NCI-H1436 treated with DMSO at 0.1 percent for 48 hours (cell line): Measurements from ENCODE around the gene IQSEC1.

Experiments used
- DNase-seq: peaks from one replicate; lab custom pipeline; 2025; lab: John Stamatoyannopoulos, UW

IQSEC1 gene

DNA sequence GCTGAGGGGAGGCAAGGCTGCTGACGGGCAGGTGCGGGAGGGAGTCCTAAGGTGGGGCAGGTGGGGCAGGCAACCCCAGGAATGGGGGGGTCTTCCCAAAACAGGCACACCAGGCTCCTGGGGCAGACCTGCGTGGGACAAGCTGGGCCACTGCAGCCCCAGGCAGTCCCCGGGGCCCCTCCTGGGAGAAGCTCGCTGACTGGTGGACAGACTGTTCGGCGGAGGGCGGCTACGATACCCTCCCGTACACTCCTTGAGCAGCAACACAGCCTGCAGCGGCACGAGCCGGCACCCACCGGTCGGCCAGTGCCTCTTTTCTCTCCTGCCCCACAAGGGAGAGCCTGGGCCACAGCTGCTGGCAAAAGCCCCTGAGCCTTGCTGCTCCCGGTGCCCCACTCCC, 165.9 kb downstream of the IQSEC1 start:
- DNase-seq, result no peak

DNA sequence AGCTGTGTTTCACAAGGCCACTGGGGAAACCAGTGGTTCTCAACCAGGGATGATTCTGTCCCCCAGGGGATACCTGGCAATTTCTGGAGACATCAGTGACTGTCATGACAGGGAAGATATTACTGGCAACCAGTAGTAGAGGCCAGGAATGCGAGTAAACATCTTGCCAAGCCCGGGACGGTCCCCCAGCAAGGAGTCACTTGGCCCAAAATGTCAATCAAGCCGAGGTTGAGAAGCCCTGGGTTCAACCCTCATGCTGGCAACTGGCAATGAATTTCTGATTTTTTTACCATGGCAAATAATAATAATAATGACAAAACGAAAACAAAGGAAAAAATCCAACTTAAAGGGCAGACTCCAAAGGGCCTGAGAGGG, 166.3 kb downstream of the IQSEC1 start:
- DNase-seq, result no peak

DNA sequence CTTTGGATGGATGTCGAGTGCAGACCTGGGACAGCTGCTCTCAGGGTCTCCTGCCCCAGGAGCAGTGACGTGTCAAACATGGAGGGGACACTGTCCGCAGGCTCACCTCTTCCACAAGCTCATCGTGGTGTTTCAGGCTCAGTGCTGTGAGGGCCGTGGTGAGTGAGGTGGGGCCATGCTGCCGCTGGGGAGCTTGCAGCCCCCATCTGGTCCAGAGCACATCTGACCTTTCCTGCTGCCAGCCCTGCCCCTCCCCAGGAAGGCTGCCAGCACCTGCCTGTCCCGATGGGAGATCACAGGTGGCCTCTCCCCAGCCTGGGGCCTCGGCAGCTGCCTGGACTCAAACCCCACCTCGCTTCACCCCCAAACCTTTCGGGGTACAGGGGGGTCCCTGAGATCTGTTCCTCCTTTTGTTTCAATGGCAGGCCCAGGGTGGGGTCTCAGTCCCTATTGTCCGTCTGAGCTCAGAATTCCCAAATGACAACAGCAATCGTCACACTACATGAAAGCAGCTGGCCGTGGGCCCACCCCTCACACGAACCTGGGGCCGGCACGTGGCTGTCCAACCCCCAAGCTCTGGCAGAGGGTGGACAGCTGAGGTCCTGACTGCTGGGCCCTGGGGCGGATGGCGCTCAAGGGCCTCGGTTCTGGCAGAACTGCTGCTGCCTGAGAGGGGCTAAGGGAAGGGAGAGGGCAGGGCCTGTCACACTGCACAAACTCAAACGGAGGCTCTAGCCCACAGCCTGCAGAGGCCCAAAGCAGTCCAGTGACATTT, 166.9 kb downstream of the IQSEC1 start:
- no peak for DNase-seq

DNA sequence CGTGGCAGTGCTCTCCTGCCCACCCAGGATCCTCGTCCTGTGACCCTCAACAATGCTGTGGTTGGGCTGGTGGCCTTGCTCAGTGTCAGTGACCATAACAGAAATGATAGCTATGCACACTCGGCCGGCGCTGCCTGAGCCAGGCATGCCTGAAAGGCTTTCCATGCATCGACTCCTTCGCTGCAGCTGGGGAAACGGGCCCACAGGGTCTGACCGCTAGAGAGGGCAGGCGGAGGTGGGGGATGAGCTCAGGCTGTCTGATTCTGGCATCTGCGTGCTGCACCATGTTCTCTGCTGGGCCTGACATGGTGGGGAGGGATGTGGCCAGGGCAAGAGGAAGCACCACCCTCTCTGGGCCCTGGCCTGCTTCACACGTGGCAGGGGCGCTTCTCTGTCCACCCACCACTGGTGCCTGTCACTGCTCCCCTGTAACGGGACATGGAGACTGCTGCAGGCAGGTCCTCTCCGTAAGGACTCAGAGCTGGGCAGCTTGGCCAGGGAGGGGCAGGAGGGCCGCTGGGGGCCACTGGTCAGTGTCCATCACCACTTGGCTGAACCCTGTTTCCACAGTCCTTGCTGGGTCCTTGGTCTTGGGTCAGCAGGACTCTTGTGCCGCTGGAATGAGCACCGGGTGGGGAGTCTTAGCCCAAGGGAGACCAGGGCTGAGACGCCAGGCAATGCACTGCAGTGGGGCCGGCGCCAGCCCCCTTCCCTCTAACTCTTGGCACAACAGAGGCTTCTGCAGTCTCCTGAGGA, 167.7 kb downstream of the IQSEC1 start:
- no peak for DNase-seq

DNA sequence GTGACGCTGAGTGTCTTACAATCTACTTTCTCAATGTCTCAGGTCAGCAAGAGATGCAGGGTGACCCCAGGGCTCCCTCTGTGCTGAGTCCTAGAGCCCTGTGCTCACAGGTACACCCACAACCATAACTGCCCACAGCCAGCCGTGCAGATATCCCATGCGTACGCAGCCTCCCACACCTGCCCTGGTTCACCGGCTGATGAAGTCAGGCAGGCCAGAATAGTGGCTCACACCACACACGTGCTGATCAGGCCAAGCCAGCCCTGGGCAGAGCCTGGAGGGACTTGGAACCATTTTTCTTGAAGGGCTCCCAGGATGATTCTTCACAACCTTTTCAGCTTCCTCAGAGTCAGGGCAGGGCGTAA, 168.3 kb downstream of the IQSEC1 start:
- no peak for DNase-seq

DNA sequence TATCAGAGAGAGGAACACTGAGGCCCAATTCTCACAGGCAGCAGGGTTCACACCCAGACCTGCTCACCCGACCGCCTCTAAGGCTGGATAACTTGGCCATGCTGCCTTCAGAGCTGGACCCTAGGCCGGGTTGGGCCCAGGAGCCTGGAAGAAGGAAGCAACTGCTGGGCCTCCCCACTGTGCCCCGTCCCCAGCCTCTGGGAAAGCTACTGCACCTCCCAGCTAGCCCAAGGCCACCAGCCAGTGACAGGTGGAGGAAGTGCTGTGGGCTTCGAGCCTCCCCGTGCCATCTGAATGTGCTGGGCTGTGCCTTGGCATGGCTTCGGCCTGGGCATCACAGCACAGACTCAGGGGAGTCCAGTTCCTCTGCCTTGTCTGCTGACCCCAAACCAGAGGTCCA, 169.3 kb downstream of the IQSEC1 start:
- DNase-seq, result no peak

DNA sequence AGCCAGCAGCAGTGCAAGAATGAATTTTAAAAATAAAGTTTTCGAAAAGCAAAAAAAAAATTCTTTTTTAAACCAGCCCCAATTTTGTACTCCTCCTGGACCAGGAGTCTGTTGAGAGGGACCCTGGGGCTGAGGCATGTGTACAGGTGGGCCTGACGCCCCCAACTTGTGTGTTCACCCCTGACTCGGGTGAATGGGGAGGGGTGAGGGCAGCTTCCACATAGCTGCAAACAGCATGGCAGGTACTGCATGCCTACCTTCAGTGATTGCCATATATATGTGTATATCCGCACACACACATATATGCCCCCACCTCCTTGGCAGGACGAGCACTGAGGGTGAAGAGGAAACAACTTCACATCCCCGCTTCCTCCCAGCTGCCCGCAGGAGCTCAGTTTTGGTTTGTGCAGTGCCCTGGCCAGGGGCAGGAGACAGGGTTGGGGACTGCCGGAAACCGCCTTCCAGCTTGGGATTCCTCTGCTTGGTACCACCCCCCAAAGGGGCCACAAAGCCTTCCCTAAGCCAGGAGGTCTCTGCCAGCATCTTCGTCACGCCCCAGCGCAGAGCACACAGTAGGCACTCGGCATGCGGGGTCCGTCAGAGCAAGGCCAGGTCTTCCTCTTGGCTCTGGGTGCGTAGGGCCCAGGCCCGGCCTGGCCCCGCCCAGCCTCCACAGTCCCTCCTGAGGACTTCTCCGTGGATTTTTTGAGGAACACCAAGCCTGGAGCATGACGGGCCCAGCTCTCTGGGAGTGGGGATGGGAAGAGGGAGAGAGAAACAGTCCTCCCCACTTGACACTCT, 170.0 kb downstream of the IQSEC1 start:
- DNase-seq, result no peak

DNA sequence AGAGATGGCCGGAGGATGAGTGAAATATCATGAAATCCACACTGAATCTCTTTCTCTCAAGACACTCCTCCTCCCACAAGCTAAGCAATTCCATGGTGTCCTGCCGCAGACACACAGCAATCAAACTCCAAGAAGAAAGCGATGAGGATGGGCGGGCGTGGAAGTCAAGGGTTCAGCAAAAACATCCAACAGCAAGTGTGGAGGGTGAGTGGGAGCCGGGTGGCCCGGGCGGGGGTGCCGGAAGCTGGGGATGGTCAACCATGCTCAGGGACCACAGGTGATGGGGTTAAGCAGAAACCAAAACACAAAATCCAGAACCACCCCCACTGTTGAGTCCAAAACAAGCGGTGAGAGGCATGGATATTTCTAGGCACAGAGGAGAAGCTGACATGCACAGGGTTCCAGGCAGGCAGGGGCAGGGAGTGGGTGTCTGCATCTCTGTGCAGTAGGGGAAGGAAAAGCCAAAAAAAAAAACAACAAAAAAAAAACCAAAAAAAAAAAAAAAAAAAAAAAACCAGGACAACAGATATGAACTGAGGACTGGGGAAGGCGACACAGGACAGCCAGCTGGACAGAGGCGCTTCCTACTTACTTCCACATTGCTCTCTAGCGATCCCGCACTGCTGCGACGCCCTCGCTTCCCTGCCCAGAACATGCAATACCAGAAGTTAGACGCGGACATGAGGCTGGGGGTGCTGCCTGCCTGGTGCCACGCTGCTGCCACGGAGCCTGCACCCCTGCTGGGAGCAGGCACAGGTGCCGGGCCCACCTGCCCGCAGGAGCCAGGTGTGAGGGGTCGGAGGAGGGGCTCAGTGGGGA, 170.8 kb downstream of the IQSEC1 start:
- DNase-seq, result no peak

DNA sequence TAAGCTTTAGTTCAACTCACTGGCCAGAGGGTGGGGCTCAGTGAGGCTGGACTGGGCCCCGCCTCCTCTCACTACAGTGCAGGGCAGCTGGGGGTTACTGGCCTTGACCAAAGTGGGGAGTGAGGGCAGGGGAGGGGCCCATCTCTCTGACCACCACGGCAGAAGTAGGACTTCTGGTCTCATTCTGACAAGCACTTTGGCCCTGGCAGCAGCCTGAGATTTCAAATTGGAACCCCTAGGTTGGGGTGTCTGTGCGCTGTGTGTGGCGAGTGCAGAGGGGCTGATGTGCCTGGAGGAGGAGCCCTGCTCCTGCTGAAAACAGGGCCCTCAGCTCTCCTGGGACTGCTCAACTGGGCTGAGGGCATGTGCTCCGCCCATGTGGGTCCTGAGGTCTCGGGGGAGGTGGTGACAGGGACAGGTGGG, 171.6 kb downstream of the IQSEC1 start:
- no peak for DNase-seq

DNA sequence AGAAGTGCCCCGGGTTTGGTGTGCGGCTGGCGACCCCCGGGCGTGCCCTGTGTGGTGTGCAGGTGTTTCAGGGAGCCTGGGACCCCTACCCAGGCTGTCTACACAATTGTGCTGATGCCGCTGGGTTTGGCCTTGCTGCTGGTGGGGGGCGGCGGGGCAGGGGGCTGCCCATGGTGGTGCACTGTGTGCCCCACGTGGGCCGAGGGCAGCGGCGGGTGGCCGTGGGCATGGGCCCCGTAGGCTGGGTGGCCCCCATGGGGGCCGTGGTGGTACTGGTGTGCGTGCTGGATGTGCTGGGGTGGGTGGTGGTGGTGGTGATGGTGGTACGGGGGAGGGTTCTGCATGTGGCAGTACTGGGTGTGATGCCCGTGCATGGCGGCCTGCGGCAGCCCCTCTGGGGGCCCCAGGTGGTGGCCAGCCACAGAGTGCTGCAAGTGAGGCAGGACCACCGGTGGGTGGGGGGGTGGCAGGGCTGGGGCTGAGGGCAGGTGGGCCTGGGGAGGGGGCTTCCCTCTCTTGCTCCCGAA, 172.3 kb downstream of the IQSEC1 start:
- no peak for DNase-seq

DNA sequence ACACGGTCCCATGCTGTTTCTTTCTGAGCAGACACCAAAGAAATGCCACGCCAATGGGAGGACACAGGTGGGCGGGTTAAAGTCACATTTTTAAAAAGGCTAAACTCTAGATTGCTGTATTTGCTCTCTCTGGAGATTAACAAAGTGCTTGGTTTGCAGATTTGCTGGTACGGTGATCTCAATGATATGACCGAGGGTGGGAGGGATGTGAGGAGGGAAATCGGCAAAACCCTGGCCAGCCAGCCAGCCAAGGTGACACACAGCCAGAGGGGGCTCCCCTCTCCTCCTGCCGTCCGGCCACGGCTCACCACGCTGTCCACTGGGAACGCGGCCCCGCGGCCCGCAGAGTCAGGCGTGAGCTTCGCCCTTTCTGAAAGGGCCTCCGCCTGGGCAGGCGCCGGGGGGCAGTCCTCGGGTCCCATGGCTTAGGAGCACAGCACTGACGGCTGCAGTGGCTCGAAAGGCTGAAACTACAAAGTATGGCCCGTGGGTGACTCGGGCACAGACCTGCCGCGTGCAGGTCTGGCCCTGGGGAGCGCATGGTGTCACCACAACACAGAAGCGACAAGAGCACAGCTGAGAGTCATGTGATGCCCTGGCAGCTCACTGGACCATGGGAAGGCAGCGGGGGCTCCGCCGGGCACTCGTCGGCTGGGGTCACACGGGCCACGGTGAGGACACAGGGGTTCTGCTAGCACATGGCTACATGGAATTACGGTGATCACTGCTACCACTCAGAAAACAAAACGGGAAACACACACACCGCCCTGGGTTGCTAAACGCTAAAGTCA, 174.1 kb downstream of the IQSEC1 start:
- DNase-seq, result no peak

DNA sequence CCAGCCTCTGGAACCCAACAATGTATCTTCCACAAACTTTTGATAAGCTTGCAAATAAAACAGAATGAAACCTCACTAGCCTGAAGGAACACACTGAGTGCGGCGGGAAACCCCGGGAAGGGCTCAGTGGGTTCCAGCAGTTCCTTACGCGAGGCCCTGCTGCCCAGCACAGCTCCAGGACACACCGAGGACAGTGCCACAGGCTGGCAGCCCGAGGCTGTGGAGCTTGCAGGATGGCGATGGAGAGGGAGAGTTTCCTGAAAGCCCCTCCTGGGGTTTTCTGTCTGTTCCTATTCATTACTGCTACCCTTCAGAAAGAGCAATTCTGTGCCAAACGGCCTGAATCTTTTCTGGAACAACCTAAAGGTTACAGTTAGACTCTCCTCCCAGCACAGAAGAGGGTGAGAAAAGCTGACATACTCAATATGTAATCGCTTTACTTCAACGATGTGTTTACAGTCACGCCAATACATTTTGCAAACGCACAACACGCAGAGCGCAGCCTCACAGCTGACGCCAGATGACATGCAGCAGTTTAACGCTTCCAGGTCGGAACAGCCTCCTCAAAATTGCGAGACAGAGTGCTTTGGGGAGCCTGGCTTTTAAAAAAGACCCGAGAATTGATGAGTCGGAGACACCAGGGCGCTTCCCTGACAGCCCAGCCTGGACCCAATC, 174.8 kb downstream of the IQSEC1 start:
- no peak for DNase-seq

DNA sequence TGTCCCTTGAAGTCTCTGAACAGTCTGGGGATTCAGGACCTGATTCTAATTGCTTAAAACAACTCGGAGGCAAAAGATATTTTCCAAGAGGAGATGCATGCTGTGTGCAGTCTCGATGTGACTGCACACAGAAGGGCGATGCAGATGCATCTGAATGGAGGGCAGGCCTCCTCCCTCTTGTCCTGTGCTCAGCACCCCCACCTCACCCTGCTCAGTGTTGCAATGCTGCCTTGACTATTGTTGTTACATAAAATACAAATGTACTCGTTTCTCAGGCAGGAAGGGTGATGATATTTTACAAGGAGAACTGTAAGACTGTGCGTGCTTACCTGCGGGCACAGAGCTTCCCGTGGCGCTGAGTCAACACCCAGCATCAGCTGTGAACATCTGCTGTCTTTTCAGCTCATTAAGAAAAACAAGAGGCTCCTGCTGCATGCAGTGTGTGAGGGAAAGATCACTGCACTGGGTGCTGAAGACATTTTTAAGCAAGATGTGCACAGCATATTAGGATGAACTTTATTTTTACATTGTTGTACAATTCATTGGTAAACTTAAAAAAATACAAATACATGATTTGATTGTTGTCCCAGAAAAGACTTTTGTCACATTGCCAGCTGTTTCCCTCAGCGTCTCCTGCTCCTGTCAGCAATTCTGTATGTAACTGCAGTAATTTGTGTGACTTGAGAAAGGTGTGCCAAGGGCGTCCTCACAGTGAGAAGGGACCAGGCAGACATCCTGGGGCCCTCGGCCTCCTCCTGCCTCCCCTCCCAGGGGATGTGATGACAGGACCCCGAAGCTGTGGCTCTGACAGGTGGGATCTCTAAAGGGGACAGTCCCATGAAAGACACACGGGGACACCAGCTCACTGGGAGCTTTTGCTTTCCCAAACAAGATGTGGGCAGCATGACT, 175.6 kb downstream of the IQSEC1 start:
- no peak for DNase-seq

DNA sequence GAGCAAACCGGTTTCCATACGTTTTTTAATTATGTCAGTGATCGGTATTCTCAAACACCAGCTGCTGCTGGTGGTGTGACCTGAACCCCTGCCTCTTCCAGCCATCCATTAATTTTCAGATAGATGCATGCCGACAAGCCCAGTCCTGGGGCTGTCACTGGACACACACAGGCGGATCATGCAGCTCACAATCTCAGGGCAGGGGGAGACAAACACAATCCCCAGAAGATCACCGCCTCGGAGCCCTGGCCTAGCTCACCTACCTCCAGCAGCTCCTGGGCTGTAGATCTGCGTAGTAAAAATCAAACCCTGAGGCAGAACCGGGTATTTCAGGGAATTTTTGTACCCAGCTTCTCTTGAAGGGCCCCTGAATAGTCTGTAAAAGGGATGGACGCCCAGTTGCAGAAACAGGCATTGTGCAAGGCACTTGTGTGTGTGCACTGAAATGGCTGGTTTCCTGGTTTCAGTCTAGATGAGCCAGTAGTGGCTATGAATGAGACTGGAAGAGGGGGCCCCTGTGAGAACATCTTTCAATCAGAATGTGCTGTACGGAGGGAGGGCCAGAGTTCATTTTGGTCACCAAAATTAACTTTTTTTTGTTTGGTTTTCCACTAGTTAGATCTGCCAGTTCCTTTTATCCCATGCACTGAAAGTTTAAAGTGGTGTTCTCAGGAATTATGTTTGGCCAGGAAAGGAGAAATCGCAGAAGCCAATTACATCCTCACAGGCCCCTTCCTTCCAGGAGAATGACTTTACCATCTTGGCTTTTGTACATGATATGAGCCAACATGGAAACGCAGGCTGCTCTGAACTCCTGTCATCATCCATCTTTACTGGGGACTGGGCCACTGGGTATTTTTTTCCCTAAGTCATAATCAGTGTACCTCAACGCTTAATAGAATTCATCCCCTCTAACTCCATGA, 176.9 kb downstream of the IQSEC1 start:
- DNase-seq, result no peak

DNA sequence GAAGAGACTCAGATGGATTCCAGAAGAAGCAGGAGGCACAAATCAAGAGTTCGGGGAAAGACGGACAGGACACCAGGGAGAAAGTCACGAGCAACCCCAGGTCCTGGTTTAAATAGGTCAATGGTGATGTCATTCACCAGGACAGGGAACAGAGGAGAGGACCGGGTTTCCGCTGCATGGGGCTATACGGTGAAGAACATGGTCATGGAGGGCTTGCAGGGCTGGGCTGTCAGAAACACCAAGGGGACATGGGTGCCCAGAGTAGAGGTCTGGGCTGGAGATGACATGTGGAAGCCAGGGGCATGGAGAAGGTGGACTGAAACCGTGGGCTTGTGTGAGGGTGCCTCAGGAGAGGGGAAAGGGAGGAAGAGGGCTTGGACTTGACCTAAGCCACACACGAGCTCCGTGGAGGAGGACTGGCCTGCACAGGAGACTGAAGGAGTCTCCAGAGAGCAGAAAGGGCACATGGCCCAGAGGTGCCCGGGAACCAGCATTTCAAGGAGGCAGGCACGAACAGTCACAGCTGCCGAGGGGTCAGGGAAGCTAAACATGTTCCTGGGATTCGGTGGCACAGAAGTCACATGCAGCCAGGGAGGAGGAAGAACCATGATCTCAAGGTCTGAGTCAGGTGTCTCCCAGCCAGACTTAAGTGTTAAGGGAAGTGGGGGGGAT, 177.7 kb downstream of the IQSEC1 start:
- no peak for DNase-seq

DNA sequence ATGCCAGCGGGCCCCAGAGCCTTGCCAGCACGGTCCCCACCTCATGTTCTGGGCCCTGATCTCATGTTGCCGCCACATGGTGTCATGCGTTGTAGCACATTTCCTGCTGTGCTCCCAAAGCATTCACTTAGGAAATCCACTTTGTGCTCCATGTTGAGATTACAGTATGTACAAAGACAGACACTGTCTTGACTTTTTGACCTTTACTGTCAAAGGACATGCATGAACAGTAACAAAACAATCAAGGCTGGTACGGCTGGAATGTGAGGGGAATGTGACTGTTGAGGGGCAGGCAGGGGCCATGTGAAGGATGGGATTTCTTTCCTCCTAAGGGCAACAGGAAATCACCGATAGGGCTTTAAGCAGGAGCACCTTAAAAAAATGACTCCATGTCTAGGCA, 178.6 kb downstream of the IQSEC1 start:
- DNase-seq, result no peak

DNA sequence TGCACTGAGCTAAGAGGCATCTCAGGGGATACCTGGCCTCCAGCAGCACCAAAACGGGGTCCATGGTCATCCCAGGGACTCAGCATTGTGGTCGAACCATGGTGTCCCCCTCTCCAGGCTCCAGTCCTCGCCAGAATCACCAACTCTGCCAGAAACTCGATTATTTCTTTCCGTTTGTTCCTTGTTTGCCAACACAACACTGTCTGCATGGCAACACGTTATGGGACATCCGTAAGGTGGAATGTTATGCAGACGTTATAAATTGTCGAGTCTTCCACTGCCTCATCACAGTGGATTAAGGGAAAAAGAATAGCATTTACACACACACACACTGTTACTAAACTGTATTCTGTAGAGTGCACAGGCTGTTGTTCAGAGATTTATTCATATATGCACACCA, 179.4 kb downstream of the IQSEC1 start:
- no peak for DNase-seq

DNA sequence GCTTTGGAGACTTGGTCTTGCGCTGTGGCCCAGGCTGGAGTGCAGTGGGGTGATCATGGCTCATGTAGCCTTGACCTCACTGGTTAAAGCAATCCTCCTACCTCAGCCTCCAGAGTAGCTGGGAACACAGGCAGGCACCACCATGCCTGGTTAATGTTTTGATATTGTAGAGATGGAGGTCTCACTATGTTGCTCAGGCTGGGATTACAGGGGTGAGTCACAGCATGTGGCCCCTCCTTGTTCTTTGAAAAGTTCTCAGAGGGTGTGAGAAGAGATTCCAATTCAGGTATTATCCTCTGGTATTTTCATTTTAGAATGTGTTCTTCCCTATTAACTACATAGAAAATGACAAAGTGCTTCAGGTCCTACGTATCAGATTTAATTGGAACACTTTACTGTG, 180.0 kb downstream of the IQSEC1 start:
- no peak for DNase-seq
